Heart left ventricle (tissue), 13 donors: ENCODE measurements around the gene TSPAN6.

Experiments used
- POLR2A ChIP-seq, 2 donors: fragments of 450-650 bp; IDR thresholded peaks; one replicate each; pipeline ENCODE4 v1.6.1; 2017; ENCODE audit warnings: antibody characterized with exemption in 2 of 2, mild to moderate bottlenecking in 2 of 2, moderate library complexity in 2 of 2
- TF ChIP-seq, protein P1 (sequence below), 12 donors: fragments of 200-600 bp; sonication (generic) in 4 of 12; IDR thresholded peaks; one replicate each; pipeline versions ENCODE4 v1.5.0 to v1.8.0; 2018 to 2022; ENCODE audit warnings: antibody characterized with exemption in 12 of 12, mild to moderate bottlenecking in 5 of 12
- donor health status: ischemic (EF 13 %, LVEDD 7.1; RV severe dilation, severe dysfunction).
- donor health status: DM: no; HTN: yes; CAD: no.
- donor health status: DM: no; HTN: no; CAD: no.
- donor health status: ischemic (EF 25% LVEDD 6.9; RV normal size, moderate dysfunction).
- donor health status: ischemic (EF 25% LVEDD 5.7; RV mildly dilated, moderate dysfunction).
- donor health status: ischemic (EF 35%, LVEDD 5.7; RV mildly dilated, moderate dysfunction).
- donor health status: nonischemic (EF 11% LVEDD 7.7; RV severe dilation, severe dysfunction).
- donor health status: DM: yes; HTN: yes; CAD: no.
- donor health status: PGD.
- donor health status: ischemic (EF 29% LVEDD 5.4; RV normal size, mild dysfunction).
- donor health status: nonischemic (EF 23%, LVEDD 6.1; RV moderate dilation, normal function).

DNA sequence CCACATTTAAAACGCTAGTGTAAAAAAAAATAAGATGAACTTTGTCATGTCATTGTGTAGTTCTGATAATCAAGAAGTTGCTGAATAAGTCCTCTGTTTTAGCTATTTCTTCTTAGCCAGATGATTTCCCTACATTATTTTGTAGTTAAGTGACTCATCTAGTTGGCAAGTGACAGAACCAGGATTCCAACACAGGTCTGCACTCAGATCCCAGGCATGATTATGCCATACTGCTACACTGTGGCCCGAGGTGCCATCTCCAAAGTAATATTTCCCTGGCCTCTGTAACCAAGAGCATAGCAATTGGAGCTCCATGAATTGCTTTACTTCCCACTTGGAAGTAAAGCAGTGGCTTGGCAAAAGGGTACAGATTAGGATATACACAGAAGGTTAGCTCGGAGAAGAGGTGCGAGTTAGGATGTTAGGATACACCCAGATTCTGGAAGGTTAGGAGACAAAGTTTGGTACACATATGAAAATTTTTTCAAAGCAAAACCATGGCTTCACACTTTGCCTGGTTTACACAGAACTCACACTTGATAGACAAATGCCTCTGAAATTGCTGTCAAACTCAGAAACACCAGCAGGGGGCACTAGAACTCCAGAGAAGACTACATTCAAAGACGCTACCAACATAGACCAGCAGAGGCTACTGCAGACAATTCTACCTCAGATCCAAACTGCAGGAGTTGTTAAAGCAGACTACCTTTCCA is 48.8 kb upstream of the TSPAN6 start:
- TF ChIP-seq, protein P1, sequence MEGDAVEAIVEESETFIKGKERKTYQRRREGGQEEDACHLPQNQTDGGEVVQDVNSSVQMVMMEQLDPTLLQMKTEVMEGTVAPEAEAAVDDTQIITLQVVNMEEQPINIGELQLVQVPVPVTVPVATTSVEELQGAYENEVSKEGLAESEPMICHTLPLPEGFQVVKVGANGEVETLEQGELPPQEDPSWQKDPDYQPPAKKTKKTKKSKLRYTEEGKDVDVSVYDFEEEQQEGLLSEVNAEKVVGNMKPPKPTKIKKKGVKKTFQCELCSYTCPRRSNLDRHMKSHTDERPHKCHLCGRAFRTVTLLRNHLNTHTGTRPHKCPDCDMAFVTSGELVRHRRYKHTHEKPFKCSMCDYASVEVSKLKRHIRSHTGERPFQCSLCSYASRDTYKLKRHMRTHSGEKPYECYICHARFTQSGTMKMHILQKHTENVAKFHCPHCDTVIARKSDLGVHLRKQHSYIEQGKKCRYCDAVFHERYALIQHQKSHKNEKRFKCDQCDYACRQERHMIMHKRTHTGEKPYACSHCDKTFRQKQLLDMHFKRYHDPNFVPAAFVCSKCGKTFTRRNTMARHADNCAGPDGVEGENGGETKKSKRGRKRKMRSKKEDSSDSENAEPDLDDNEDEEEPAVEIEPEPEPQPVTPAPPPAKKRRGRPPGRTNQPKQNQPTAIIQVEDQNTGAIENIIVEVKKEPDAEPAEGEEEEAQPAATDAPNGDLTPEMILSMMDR (IDR thresholded peaks at IDR 0.05), result peak; percentile 55 to 86 (median 70)
- TF ChIP-seq POLR2A (IDR thresholded peaks at IDR 0.05), result no peak
